Thoracic aorta (tissue), 2 donors: Measurements from ENCODE around the gene LPIN2. TPM values are rescaled to one million over a fixed set of nuclear protein-coding genes. Genes with fewer than 3 reads are reported as not detected.

ENCODE experiments used
- ATAC-seq: fragments of 150-250 bp; one replicate; pipeline ENCODE4 v1.8.0; 2017; ENCODE audit warnings: low read depth; ENCODE audit not compliant: insufficient number of reproducible peaks, low FRiP score
- DNase-seq: peaks from one replicate; pipeline ENCODE4 v3.0.0-alpha.2; 2020; ENCODE audit warnings: low spot score
- H3K27ac ChIP-seq, 2 donors: fragments of 200-600 bp; sonication (generic); 1 replicate in 1 of 2; 2 replicates in 1 of 2; pipeline ENCODE4 v1.5.1; 2016; ENCODE audit warnings: mild to moderate bottlenecking in 2 of 2, moderate library complexity in 2 of 2
- H3K27me3 ChIP-seq: fragments of 200-600 bp; sonication (generic); replicated peaks from 2 replicates; pipeline ENCODE4 v1.6.0; 2016; ENCODE audit warnings: mild to moderate bottlenecking; ENCODE audit not compliant: insufficient read depth
- H3K36me3 ChIP-seq: fragments of 200-600 bp; sonication (generic); one replicate; pipeline ENCODE4 v1.5.1; 2016
- H3K4me1 ChIP-seq, 2 donors: fragments of 200-600 bp; sonication (generic); 1 replicate in 1 of 2; 2 replicates in 1 of 2; pipeline versions ENCODE4 v1.5.1 to v1.6.0; 2016; ENCODE audit warnings: low read depth in 2 of 2, mild to moderate bottlenecking in 1 of 2; ENCODE audit not compliant: control insufficient read depth in 1 of 2
- H3K4me3 ChIP-seq: fragments of 200-600 bp; sonication (generic); 2 replicates; pipeline ENCODE4 v1.5.1; 2016; ENCODE audit warnings: mild to moderate bottlenecking
- H3K9me3 ChIP-seq: fragments of 200-600 bp; sonication (generic); 2 replicates; pipeline ENCODE4 v1.5.1; 2016
- total RNA-seq, 2 donors: library from RNA; depleted of rRNA; stranded (reverse); fragments of >200 nt; gene quantifications; one replicate each; pipeline versions ENCODE4 v1.1.0 to v1.2.3, GENCODE V29; 2016
- TF ChIP-seq, protein P1 (sequence below): fragments of 200-600 bp; sonication (generic); IDR thresholded peaks from one replicate; pipeline ENCODE4 v1.5.1; 2019; ENCODE audit warnings: antibody characterized with exemption

Gene LPIN2
- total RNA-seq, 2 donors from 2014 or later: 30.6 to 42.3 TPM

DNA sequence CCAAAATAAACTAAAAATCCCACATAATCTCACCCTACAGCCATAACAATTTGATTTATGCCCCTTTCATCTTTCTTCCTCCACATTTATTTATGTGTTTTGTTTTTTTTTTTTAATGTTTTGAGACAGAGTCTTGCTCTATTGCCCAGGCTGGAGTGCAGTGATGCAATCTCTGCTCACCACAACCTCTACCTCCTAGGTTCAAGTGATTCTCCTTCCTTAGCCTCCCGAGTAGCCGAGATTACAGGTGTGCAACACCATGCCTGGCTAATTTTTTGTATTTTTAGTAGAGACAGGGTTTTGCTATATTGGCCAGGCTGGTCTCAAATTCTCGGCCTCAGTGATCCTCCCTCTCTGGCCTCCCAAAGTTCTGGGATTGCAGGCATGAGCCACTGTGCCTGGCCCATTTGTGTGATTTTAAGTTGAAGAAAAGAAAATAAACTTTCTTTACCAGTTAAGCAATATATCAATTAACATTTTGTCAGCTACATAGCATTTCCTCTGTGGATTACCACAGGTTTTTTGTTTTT lies 35.9 kb upstream of the LPIN2 start:
- H3K27me3 ChIP-seq: no peaks in the 10 kb centered on the region
- H3K9me3 ChIP-seq: no peaks in the 10 kb centered on the region
- no peak for DNase-seq
- TF ChIP-seq, protein P1, sequence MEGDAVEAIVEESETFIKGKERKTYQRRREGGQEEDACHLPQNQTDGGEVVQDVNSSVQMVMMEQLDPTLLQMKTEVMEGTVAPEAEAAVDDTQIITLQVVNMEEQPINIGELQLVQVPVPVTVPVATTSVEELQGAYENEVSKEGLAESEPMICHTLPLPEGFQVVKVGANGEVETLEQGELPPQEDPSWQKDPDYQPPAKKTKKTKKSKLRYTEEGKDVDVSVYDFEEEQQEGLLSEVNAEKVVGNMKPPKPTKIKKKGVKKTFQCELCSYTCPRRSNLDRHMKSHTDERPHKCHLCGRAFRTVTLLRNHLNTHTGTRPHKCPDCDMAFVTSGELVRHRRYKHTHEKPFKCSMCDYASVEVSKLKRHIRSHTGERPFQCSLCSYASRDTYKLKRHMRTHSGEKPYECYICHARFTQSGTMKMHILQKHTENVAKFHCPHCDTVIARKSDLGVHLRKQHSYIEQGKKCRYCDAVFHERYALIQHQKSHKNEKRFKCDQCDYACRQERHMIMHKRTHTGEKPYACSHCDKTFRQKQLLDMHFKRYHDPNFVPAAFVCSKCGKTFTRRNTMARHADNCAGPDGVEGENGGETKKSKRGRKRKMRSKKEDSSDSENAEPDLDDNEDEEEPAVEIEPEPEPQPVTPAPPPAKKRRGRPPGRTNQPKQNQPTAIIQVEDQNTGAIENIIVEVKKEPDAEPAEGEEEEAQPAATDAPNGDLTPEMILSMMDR: no peak
- no peaks in the 10 kb centered on the region for H3K36me3 ChIP-seq
- no peak overlapping the region for H3K27ac ChIP-seq
- H3K4me1 ChIP-seq: no peaks in the 10 kb centered on the region
- ATAC-seq: no peak
- H3K4me3 ChIP-seq: no peak overlapping the region

DNA sequence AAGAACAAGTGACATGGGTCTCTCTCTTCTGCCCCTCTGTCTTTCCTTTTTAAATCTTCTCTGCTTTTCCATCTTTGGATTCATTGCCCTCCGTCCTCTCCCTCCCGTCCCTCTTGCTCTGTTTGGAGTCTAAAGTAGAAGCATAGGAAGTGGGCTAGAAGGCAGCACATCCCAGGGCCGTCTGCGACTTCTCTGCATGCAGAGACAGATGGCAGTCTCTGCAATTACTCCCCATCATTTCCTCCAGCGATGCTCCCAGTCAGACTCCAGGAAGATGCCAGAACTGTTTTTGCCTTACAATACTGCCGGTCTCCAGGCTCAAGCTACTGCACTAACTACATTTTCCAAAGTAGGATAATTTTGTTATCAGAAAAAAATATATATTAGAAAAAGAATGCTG lies 35.2 kb upstream of the LPIN2 start:
- TF ChIP-seq, protein P1: no peak

DNA sequence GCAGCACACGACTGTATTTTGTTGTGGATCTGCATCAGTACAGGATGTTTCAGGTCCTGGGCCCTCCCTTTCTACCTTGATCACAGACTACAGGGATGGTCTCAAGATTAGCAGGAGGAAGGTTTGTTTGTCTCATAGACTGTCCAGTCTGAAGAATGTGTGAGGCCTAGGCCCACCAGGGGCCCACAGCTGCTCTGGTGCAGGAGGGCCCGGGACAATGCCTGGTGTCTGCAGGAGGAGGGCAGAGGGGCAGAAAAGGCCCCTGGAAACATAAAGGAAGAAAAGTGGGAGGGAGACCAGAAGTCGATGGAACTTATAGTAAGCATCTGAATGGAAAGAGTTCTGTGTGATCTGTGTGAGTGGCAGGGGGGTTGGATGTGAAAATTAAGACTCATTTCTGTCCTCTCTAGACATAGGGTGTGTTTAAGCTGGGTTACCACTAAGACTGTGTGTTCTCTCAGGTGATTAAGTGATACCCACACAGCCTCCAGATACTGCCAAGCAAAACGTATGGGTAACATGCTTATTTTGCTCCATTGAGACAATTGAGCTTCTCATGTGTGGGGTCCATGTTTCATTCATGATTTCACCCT lies 33.4 kb upstream of the LPIN2 start:
- H3K9me3 ChIP-seq: no peaks in the 10 kb centered on the region
- H3K4me1 ChIP-seq: no peaks in the 10 kb centered on the region
- no peak overlapping the region for H3K27ac ChIP-seq
- H3K36me3 ChIP-seq: no peaks in the 10 kb centered on the region
- TF ChIP-seq, protein P1: no peak
- H3K4me3 ChIP-seq: no peak overlapping the region
- no peaks in the 10 kb centered on the region for H3K27me3 ChIP-seq
- DNase-seq (no peak), ATAC-seq (no peak)

More for the DNA sequence above, 35.2 kb upstream of the LPIN2 start:
- H3K27me3 ChIP-seq: no peaks in the 10 kb centered on the region
- DNase-seq (no peak), ATAC-seq (no peak)
- H3K9me3 ChIP-seq: no peaks in the 10 kb centered on the region
- no peak overlapping the region for H3K27ac ChIP-seq
- H3K36me3 ChIP-seq: no peaks in the 10 kb centered on the region
- no peak overlapping the region for H3K4me3 ChIP-seq
- H3K4me1 ChIP-seq: no peaks in the 10 kb centered on the region

DNA sequence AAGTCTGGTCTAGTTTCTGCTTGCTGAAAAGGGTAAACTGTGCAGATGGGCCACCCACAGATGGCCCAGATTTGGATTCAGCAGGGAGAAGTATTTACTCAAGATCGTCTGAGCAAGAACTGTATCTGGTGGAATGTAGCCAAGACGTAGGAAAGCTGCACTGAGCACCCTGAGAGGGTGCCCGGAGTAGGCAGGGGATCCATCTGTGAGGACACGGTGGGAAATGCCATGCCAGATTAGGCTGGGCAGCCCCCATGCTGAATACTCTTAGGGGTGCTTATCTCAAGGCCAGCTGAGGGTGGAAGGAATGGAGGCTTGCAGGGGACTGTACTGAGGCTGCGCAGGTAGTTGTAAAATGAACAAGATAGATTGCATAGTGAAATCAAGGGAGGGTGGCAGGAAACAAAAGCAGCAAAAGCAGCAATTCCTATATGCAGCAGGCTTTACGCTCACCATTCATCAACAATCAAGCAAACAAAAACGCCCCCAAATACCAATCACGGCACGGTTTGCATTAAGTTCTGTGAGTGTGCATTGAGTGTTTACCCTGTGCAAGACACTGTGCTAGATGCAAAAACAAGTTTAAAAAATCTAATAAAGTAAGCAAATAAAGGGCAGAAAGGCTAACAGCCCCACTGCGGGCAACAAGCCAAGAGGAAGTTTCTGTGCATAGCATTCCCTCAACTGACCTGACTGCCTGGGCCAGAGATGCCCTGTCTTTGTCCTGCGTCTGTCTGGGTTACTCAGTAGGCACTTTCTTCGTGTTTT lies 32.2 kb upstream of the LPIN2 start:
- DNase-seq: no peak
- Histone ChIP-seq H3K27me3 (no peaks in the 10 kb centered on the region), H3K9me3 (no peaks in the 10 kb centered on the region), H3K36me3 (no peaks in the 10 kb centered on the region), H3K4me3 (no peak overlapping the region), H3K4me1 (no peaks in the 10 kb centered on the region), H3K27ac (no peak overlapping the region)
- ATAC-seq: no peak
- TF ChIP-seq, protein P1: no peak

DNA sequence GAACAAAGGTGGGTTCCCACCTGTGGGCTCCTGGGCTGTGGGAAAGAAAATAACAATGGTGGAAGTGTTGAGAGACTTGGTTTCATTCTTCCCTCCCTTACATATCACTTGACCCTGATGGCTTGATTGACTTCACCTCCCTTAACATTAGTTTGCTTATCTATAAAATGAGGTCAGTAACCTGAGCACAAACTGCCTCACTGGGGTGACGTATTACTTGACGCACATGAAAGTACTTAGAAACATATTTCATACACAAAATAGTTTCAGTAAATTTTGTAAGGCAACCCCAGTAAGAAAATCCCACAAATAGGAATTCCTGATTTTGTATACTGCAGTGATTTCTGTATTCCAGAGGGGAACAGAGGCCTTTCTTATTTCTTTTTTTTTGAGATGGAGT lies 29.4 kb upstream of the LPIN2 start:
- H3K27me3 ChIP-seq: no peaks in the 10 kb centered on the region
- H3K27ac ChIP-seq: no peak overlapping the region
- ATAC-seq (no peak), DNase-seq (no peak)
- H3K36me3 ChIP-seq: no peaks in the 10 kb centered on the region
- H3K9me3 ChIP-seq: no peaks in the 10 kb centered on the region
- TF ChIP-seq, protein P1: no peak
- H3K4me1 ChIP-seq: no peaks in the 10 kb centered on the region
- no peak overlapping the region for H3K4me3 ChIP-seq
